ENCODE measurements around the gene LDHD. TPM values are rescaled to one million over a fixed set of nuclear protein-coding genes. Genes with fewer than 3 reads are reported as not detected.

LDHD gene
- total and polyA plus RNA-seq, 10 of the 15 experiments (the other 5 are each of a cell fraction or from before 2014, with no cell fraction given), result 0.10 to 0.12 TPM; not detected in 8

- ChIA-PET RAD21 (ENCODE audit: unreplicated experiment) (no interaction called here), POLR2A (no interaction called here), SMC1A (ENCODE audit: uncharacterized antibody, unreplicated experiment) (no interaction called here), CTCF (interaction anchor here (1.8 kb wide), 1 partner anchor 17 kb away, joined by 6 read pairs; no protein-coding TSS in a partner anchor)
- no peak for FAIRE-seq
- WGBS (ENCODE audit: insufficient coverage, insufficient replicate concordance, low lambda C conversion rate, missing lambda C conversion rate), result 70% methylated on average over 23 of the region's 23 CpGs
- Histone ChIP-seq H3K27me3 (replicated peaks in 1 of 2; ENCODE audit: control insufficient read depth in 2 of 2, insufficient read depth in 2 of 2, low read length in 1 of 2) (no peaks in the 10 kb centered on the region), H3K4me1 (ENCODE audit: control insufficient read depth, insufficient read depth, low read length) (peaks cover 19% of the 10 kb centered on the region), H3K9me3 (replicated peaks; ENCODE audit: control insufficient read depth, insufficient read depth, low read length) (no peaks in the 10 kb centered on the region), H3K36me3 (ENCODE audit: control insufficient read depth in 2 of 2, insufficient read depth in 2 of 2, low read length in 1 of 2) (no peaks in the 10 kb centered on the region), H3K79me2 (ENCODE audit: control insufficient read depth, insufficient read depth, low read length) (no peaks in the 10 kb centered on the region; the same call in 1 of the 2 replicates), H2AFZ (ENCODE audit: control insufficient read depth, low read depth, low read length) (no peak overlapping the region), H3K9ac (ENCODE audit: control insufficient read depth, insufficient read depth, low read length) (no peak overlapping the region), H3K4me2 (ENCODE audit: control insufficient read depth, insufficient read depth) (no peak overlapping the region), H4K20me1 (ENCODE audit: control insufficient read depth, insufficient read depth) (no peaks in the 10 kb centered on the region), H3K27ac (ENCODE audit: control insufficient read depth, insufficient read depth) (no peak overlapping the region), H3K4me3 (no peak overlapping the region)
- intact Hi-C loops (cut with micrococcal nuclease; ENCODE audit: unreplicated experiment) (no loop called here), in situ Hi-C loops (cut with MboI) (no loop called here)
- no peak for TF ChIP-seq ZNF24 (IDR thresholded peaks at IDR 0.05)
- TF ChIP-seq MEF2B (IDR thresholded peaks at IDR 0.05; ENCODE audit: partially characterized antibody, poor library complexity, severe bottlenecking), result no peak
- TF ChIP-seq TCF3 (IDR thresholded peaks at IDR 0.05; ENCODE audit: borderline replicate concordance, insufficient read depth, low read depth, low read length), result no peak
- no peak for TF ChIP-seq NFYA (IDR thresholded peaks at IDR 0.05; ENCODE audit: borderline replicate concordance, low read depth, low read length)
- TF ChIP-seq DPF2 (IDR thresholded peaks at IDR 0.05), result no peak
- TF ChIP-seq ZNF207 (IDR thresholded peaks at IDR 0.05; ENCODE audit: borderline replicate concordance), result no peak
- TF ChIP-seq RB1 (IDR thresholded peaks at IDR 0.05; ENCODE audit: borderline replicate concordance), result no peak
- no peak for TF ChIP-seq PML (IDR thresholded peaks at IDR 0.05; ENCODE audit: low read length)
- no peak for DNase-seq (ENCODE audit: low read depth, low spot score)
- ATAC-seq, result no peak
- BruUV-seq (replicated peaks), result no TSS peak
These were observed 22.7 kb downstream of the LDHD start for GRCh38 chr16:75093598-75094540.
